ENCODE results near the gene CNOT4. TPM values are rescaled to one million over a fixed set of nuclear protein-coding genes. Genes with fewer than 3 reads are reported as not detected.

The CNOT4 gene
- 10 to 100 TPM; 17.7 to 22.6 TPM for total RNA-seq

DNA sequence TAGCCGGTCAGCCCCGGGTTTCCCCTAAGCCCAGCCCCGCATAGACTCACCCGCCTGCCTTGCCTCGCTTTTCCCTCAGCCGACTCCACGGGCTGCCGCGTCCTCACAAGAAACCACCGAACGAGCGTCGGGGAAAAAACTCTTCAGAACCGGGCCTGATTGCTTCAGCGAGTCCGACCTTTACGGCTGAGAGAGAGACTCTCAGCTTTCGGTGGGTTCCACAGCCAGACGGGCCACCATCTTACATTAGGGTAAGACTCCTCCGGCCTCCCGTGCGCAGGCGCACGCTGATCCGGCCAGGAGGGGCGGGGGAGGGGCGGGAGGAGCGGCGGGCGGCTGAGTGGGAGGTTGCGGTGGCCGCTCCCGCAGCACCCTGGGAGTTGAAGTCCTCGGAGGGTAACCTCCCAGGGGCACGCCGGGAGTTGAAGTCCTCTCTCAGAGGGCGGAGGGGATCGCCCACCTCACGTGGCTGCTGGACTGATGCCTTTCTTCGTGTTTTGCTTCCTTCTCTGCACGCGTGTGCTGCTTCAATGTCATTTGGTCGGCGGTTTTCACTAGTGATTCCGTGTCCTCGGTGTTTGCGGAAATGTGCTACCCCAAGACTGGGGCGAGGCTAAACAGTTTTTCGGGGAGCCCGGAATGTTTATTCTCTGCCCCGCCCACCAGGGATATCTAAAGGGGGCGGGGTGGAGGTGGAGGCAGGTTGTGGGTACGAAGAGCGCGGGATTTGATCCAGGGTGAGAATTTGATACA is at the start of gene CNOT4:
CNOT4 (minus strand) TSS at position 264 of the 753 bp plus-strand sequence. CDS start 71,771 bp downstream, outside the sequence.
- Mint-ChIP-seq H3K36me3 (ENCODE audit: low read depth) (peaks cover 5% of the 10 kb centered on the region), H3K9me3 (ENCODE audit: low read depth) (no peaks in the 10 kb centered on the region), H3K27ac (no peak within 1 kb of the TSS), H3K27me3 (no peaks in the 10 kb centered on the region), H3K4me3 (no peak within 1 kb of the TSS), H3K4me1 (peaks cover 18% of the 10 kb centered on the region)
- intact Hi-C loops (cut with DNase I, micrococcal nuclease), result loop anchor here (1.0 to 5.0 kb wide), 11 partner anchors 47 to 864 kb away; partner anchors contain the start of genes MTPN (in 2 of the 2), NUP205 (in 2 of the 2), STMP1 (in 2 of the 2) and WDR91 (in 2 of the 2)
- ATAC-seq (peak; percentile 94), DNase-seq (peak; percentile 98)
- ChIA-PET POLR2A (interaction anchor here (0.5 kb wide), 1 partner anchor 49 kb away, joined by 3 read pairs; no protein-coding TSS in a partner anchor), CTCF (interaction anchor here (0.8 kb wide), 1 partner anchor 92 kb away, joined by 3 read pairs; no protein-coding TSS in a partner anchor)

- ATAC-seq, result no peak
- no peak overlapping the region for H3K27ac Mint-ChIP-seq
- no peaks in the 10 kb centered on the region for H3K27me3 Mint-ChIP-seq
- POLR2A ChIA-PET, result interaction anchor here (0.6 to 1.1 kb wide), 3 partner anchors 29 to 105 kb away, joined by 3 to 6 read pairs (median 3); no protein-coding TSS in a partner anchor
- no peak overlapping the region for H3K4me3 Mint-ChIP-seq
- no peak for DNase-seq
- intact Hi-C loops (cut with DNase I, micrococcal nuclease), result loop anchor here (1.0 to 10.0 kb wide), 5 partner anchors 144 to 1244 kb away; partner anchors contain the start of genes CYREN (in 1 of the 2), SLC35B4 (in 1 of the 2) and WDR91 (in 1 of the 2)
- peaks cover 17% of the 10 kb centered on the region for H3K36me3 Mint-ChIP-seq (ENCODE audit: low read depth)
- no peaks in the 10 kb centered on the region for H3K9me3 Mint-ChIP-seq (ENCODE audit: low read depth)
- CTCF ChIA-PET, result no interaction called here
- H3K4me1 Mint-ChIP-seq, result peaks cover 31% of the 10 kb centered on the region
These were observed 49.0 kb upstream of the CNOT4 start for GRCh38 chr7:135558881-135559280.

- DNase-seq (peak; percentile 78), ATAC-seq (peak; percentile 73)
- intact Hi-C loops (cut with DNase I, micrococcal nuclease), result loop anchor here (1.0 to 10.0 kb wide), 5 partner anchors 144 to 1244 kb away; partner anchors contain the start of genes CYREN (in 1 of the 2), SLC35B4 (in 1 of the 2) and WDR91 (in 1 of the 2)
- ChIA-PET CTCF (interaction anchor here (0.6 kb wide), 1 partner anchor 54 kb away, joined by 3 read pairs; no protein-coding TSS in a partner anchor), POLR2A (interaction anchor here (0.6 to 1.1 kb wide), 2 partner anchors 29 to 106 kb away, joined by 3 to 6 read pairs; no protein-coding TSS in a partner anchor)
- Mint-ChIP-seq H3K27ac (no peak overlapping the region), H3K36me3 (ENCODE audit: low read depth) (peaks cover 17% of the 10 kb centered on the region), H3K9me3 (ENCODE audit: low read depth) (no peaks in the 10 kb centered on the region), H3K27me3 (no peaks in the 10 kb centered on the region), H3K4me3 (no peak overlapping the region), H3K4me1 (peaks cover 29% of the 10 kb centered on the region)
These were observed 48.5 kb upstream of the CNOT4 start for GRCh38 chr7:135558337-135558767.

DNA sequence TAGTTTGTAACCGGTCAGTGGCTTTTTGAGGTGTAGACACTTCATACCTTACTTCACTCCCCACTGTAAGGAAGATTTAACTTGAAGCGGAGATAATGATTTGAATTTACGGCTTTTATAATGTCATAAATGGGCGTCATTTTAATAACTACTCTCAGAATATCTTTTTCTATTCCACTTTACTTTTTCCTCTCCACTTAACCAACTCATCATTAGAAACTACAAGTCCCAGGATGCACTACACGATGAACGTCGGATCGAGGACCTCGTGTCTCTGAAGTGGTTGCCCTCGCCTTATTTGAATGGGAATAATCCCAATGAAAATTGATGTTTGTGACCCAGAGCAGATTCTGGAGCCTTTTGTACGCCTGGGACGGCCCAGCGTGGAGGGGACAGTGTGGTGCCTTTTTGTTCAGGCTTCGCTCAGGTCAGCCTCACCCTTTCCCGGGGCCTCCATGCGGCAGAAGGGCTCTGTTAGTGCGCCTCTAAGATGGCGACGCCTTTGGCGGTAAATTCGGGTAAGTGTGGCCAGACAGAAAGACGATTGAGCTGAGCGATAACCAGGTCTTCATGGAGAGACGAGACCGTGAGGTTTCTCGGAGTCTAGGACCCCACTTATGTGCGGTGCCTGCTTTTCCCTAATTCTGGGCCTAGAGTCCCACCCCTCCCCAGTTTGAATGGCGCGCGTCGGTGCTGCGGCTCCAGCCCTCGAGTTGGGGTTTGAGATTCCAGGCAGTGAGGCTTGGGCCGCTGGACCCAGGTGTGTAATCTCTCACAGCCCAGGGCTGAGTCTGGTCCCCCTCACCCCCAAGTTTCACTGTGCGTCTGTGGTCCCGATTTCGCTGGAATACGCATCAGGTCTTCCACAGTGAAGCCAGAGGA is 47.8 kb upstream of the CNOT4 start, which contains the start of gene NUP205:
NUP205 (plus strand) TSS at position 463 of the 882 bp plus-strand sequence; CDS start at position 491, 28 bp downstream.
- no peak within 1 kb of the TSS for H3K4me3 Mint-ChIP-seq
- peaks cover 14% of the 10 kb centered on the region for H3K36me3 Mint-ChIP-seq (ENCODE audit: low read depth)
- peak; percentile 81 for DNase-seq
- ATAC-seq, result peak; percentile 84
- no peak within 1 kb of the TSS for H3K27ac Mint-ChIP-seq
- no peaks in the 10 kb centered on the region for H3K9me3 Mint-ChIP-seq (ENCODE audit: low read depth)
- peaks cover 27% of the 10 kb centered on the region for H3K4me1 Mint-ChIP-seq
- ChIA-PET POLR2A (interaction anchor here (1.1 kb wide), 1 partner anchor 107 kb away, joined by 6 read pairs; no protein-coding TSS in a partner anchor), CTCF (interaction anchor here (0.6 kb wide), 1 partner anchor 53 kb away, joined by 3 read pairs; no protein-coding TSS in a partner anchor)
- intact Hi-C loops (cut with DNase I, micrococcal nuclease), result loop anchor here (1.0 to 10.0 kb wide), 8 partner anchors 47 to 1243 kb away; partner anchors contain the start of genes CNOT4 (in 2 of the 2), STMP1 (in 2 of the 2), CYREN (in 1 of the 2) and MTPN (in 1 of the 2)
- no peaks in the 10 kb centered on the region for H3K27me3 Mint-ChIP-seq

DNA sequence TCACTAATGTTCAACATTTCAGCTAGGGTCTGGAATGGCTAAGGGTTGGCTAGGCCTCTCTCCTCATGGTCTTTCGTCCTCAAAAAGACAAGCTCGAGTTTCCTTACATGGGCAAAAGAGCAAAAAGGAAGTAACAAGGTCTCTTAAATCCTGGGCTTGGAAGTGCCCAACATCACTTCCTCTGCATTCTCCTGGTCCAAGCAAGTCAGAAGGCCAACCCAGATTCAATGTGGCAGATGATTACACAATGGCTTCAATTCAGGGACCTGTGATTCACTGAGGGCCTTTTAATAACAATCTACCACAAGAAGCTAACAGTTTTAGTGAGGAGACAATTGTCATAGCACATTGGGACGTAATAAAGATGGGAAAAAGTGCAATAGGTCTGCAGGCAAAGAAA is 43.4 kb upstream of the CNOT4 start:
- intact Hi-C loops (cut with DNase I, micrococcal nuclease), result loop anchor here in 1 of 2 experiments (10.0 kb wide), 1 partner anchor 1239 kb away; the partner anchor contains the start of gene SLC35B4
- ATAC-seq (no peak), DNase-seq (no peak)
- Mint-ChIP-seq H3K27me3 (peaks cover 2% of the 10 kb centered on the region), H3K9me3 (ENCODE audit: low read depth) (no peaks in the 10 kb centered on the region), H3K4me3 (no peak overlapping the region), H3K4me1 (peaks cover 5% of the 10 kb centered on the region), H3K27ac (no peak overlapping the region), H3K36me3 (ENCODE audit: low read depth) (no peaks in the 10 kb centered on the region)
- CTCF ChIA-PET, result interaction anchor here (0.6 kb wide), 1 partner anchor 728 kb away, joined by 3 read pairs; no protein-coding TSS in a partner anchor
- POLR2A ChIA-PET, result no interaction called here

- POLR2A ChIA-PET, result no interaction called here
- intact Hi-C loops (cut with DNase I, micrococcal nuclease), result loop anchor here in 1 of 2 experiments (10.0 kb wide), 1 partner anchor 1237 kb away; the partner anchor contains the start of gene SLC35B4
- CTCF ChIA-PET, result no interaction called here
These were observed 42.2 kb upstream of the CNOT4 start for GRCh38 chr7:135552148-135552547.

GRCh38 chr7:135550196-135550595 is 40.3 kb upstream of the CNOT4 start:
- H3K27me3 Mint-ChIP-seq, result peaks cover 4% of the 10 kb centered on the region
- DNase-seq (no peak), ATAC-seq (no peak)
- ChIA-PET POLR2A (interaction anchor here (0.7 kb wide), 1 partner anchor 12 kb away, joined by 3 read pairs; no protein-coding TSS in a partner anchor), CTCF (interaction anchor here (0.6 kb wide), 1 partner anchor 26 kb away, joined by 3 read pairs; no protein-coding TSS in a partner anchor)
- H3K4me3 Mint-ChIP-seq, result no peak overlapping the region
- intact Hi-C loops (cut with DNase I, micrococcal nuclease), result loop anchor here in 1 of 2 experiments (10.0 kb wide), 1 partner anchor 1235 kb away; the partner anchor contains the start of gene SLC35B4
- no peaks in the 10 kb centered on the region for H3K36me3 Mint-ChIP-seq (ENCODE audit: low read depth)
- no peaks in the 10 kb centered on the region for H3K9me3 Mint-ChIP-seq (ENCODE audit: low read depth)
- H3K4me1 Mint-ChIP-seq, result no peaks in the 10 kb centered on the region
- H3K27ac Mint-ChIP-seq, result no peak overlapping the region

More at GRCh38 chr7:135552148-135552547, 42.2 kb upstream of the CNOT4 start:
- Mint-ChIP-seq H3K9me3 (ENCODE audit: low read depth) (no peaks in the 10 kb centered on the region), H3K36me3 (ENCODE audit: low read depth) (no peaks in the 10 kb centered on the region), H3K4me3 (no peak overlapping the region), H3K27ac (no peak overlapping the region), H3K4me1 (peaks cover 5% of the 10 kb centered on the region), H3K27me3 (peaks cover 4% of the 10 kb centered on the region)
- no peak for DNase-seq
- ATAC-seq, result no peak

GRCh38 chr7:135541029-135541428 is 31.1 kb upstream of the CNOT4 start:
- ATAC-seq, result no peak
- CTCF ChIA-PET, result interaction anchor here (0.7 to 0.9 kb wide), 2 partner anchors 16 to 38 kb away, joined by 3 read pairs; no protein-coding TSS in a partner anchor
- no peaks in the 10 kb centered on the region for H3K9me3 Mint-ChIP-seq (ENCODE audit: low read depth)
- no peaks in the 10 kb centered on the region for H3K36me3 Mint-ChIP-seq (ENCODE audit: low read depth)
- POLR2A ChIA-PET, result no interaction called here
- no peak for DNase-seq
- H3K27me3 Mint-ChIP-seq, result peaks cover 12% of the 10 kb centered on the region
- H3K4me1 Mint-ChIP-seq, result no peaks in the 10 kb centered on the region
- intact Hi-C loops (cut with DNase I, micrococcal nuclease), result no loop called here
- no peak overlapping the region for H3K4me3 Mint-ChIP-seq
- no peak overlapping the region for H3K27ac Mint-ChIP-seq

- ChIA-PET CTCF (interaction anchor here (0.7 kb wide), 1 partner anchor 9 kb away, joined by 3 read pairs; no protein-coding TSS in a partner anchor), POLR2A (no interaction called here)
- Mint-ChIP-seq H3K9me3 (ENCODE audit: low read depth) (no peaks in the 10 kb centered on the region), H3K4me3 (no peak overlapping the region), H3K36me3 (ENCODE audit: low read depth) (no peaks in the 10 kb centered on the region), H3K27me3 (peaks cover 13% of the 10 kb centered on the region), H3K27ac (no peak overlapping the region), H3K4me1 (no peaks in the 10 kb centered on the region)
- DNase-seq, result no peak
- no peak for ATAC-seq
- intact Hi-C loops (cut with DNase I, micrococcal nuclease), result no loop called here
These were observed 29.7 kb upstream of the CNOT4 start for GRCh38 chr7:135539629-135540028.

DNA sequence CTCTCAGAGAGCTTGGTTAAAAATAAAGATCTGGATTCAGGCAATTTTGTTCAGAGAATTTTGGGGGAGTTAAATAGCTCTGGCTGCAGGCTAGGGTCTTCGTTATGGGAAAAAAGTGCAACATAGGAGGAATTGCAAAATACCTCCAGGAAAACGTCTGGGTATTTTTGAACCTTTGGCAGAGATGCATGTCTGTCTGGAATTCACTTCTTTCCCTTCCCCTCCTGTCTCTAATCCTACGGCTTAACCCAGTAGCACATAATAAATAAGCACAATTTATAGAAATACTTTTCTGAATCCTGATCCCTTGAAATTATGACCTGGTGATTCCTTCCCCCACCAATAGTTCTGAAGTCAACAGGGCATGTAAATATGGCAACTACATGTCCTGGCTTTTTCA is 28.5 kb upstream of the CNOT4 start:
- peaks cover 13% of the 10 kb centered on the region for H3K27me3 Mint-ChIP-seq
- H3K9me3 Mint-ChIP-seq (ENCODE audit: low read depth), result no peaks in the 10 kb centered on the region
- no peaks in the 10 kb centered on the region for H3K4me1 Mint-ChIP-seq
- H3K4me3 Mint-ChIP-seq, result no peak overlapping the region
- POLR2A ChIA-PET, result no interaction called here
- DNase-seq, result no peak
- CTCF ChIA-PET, result no interaction called here
- ATAC-seq, result no peak
- H3K27ac Mint-ChIP-seq, result no peak overlapping the region
- intact Hi-C loops (cut with DNase I, micrococcal nuclease), result no loop called here
- H3K36me3 Mint-ChIP-seq (ENCODE audit: low read depth), result no peaks in the 10 kb centered on the region
